ENCODE results near the gene OMP. TPM values are rescaled to one million over a fixed set of nuclear protein-coding genes. Genes with fewer than 3 reads are reported as not detected.
"Not testable (repeated sequence)": the region's sequence is repeated elsewhere in the genome, so short reads cannot be mapped to it uniquely, and the experiment has no call there.

OMP gene
- total and polyA plus RNA-seq, 2 donors (not counting 3 experiments of a cell fraction or from before 2014, with no cell fraction given) = 0.80 TPM; not detected in 1

GRCh38 chr11:77060234-77060633 lies 42.4 kb upstream of the OMP start:
- DNase-seq (ENCODE audit: low read depth, low spot score) (no peak), FAIRE-seq (no peak)
- no peaks in the 10 kb centered on the region for H4K20me1 ChIP-seq (replicated peaks; ENCODE audit: control insufficient read depth, extremely low read depth, insufficient read depth, low read length)
- no peaks in the 10 kb centered on the region for H3K36me3 ChIP-seq (ENCODE audit: control insufficient read depth in 2 of 2, extremely low read depth in 1 of 2, insufficient read depth in 2 of 2, low read length in 2 of 2)
- no peak overlapping the region for H3K4me2 ChIP-seq (ENCODE audit: insufficient read depth, low read length)
- no peak overlapping the region for H3K9ac ChIP-seq (replicated peaks; ENCODE audit: extremely low read depth, insufficient read depth, low read length)
- no peaks in the 10 kb centered on the region for H3K9me3 ChIP-seq (replicated peaks; ENCODE audit: control insufficient read depth, insufficient read depth, low read length)
- no peak overlapping the region for H3K4me3 ChIP-seq (replicated peaks in 1 of 3; ENCODE audit: insufficient read depth in 1 of 3, low read depth in 1 of 3, low read length in 3 of 3)
- POLR2A ChIA-PET = no interaction called here
- dilution Hi-C loops (cut with MboI; ENCODE audit: extremely low pct_ligation_motif_present, low sequenced_read_pairs) (no loop called here), intact Hi-C loops (cut with micrococcal nuclease) (no loop called here)
- H3K27me3 ChIP-seq (ENCODE audit: control insufficient read depth in 2 of 2, insufficient read depth in 2 of 2, low read length in 2 of 2) = peaks cover 4 to 9% of the 10 kb centered on the region in 2 experiments
- CTCF ChIA-PET = interaction anchor here (0.9 to 2.2 kb wide), 3 partner anchors 13 to 31 kb away, joined by 3 to 6 read pairs (median 4); no protein-coding TSS in a partner anchor
- H2AFZ ChIP-seq (ENCODE audit: low read depth, low read length) = no peak overlapping the region
- no peaks in the 10 kb centered on the region for H3K9me1 ChIP-seq (replicated peaks; ENCODE audit: control insufficient read depth, extremely low read depth, insufficient read depth, low read length)
- TF ChIP-seq CTCF (IDR thresholded peaks at IDR 0.05; ENCODE audit: extremely low read depth in 1 of 2, insufficient read depth in 1 of 2, low read depth in 1 of 2, low read length in 2 of 2) (no peak), MYC (IDR thresholded peaks at IDR 0.05; ENCODE audit: low read depth, low read length) (no peak), POLR2A (IDR thresholded peaks at IDR 0.05; ENCODE audit: low read depth, low read length) (no peak), FOS (IDR thresholded peaks at IDR 0.05; ENCODE audit: borderline replicate concordance, insufficient read depth, low read length) (no peak), MAX (IDR thresholded peaks at IDR 0.05; ENCODE audit: insufficient read depth, insufficient read length) (no peak), JUN (IDR thresholded peaks at IDR 0.05; ENCODE audit: borderline replicate concordance, insufficient read depth, insufficient read length, low read depth) (no peak), GATA2 (IDR thresholded peaks at IDR 0.05; ENCODE audit: insufficient read depth, insufficient read length, low read depth, low read length) (no peak), POLR2AphosphoS5 (IDR thresholded peaks at IDR 0.05; ENCODE audit: insufficient read depth, low read depth, low read length) (no peak), EZH2 (IDR thresholded peaks at IDR 0.05; ENCODE audit: borderline replicate concordance, low read depth, low read length, severe bottlenecking) (no peak)
- no peaks in the 10 kb centered on the region for H3K79me2 ChIP-seq (ENCODE audit: control insufficient read depth, insufficient read depth, low read length)
- BruUV-seq (replicated peaks) = no TSS peak
- no peaks in the 10 kb centered on the region for H3K4me1 ChIP-seq (ENCODE audit: control insufficient read depth, extremely low read depth, insufficient read depth, low read length)
- H3K27ac ChIP-seq (ENCODE audit: insufficient read depth, low read depth, low read length) = no peak overlapping the region

GRCh38 chr11:77061258-77061657 lies 41.4 kb upstream of the OMP start:
- H3K9me1 ChIP-seq (replicated peaks; ENCODE audit: control insufficient read depth, extremely low read depth, insufficient read depth, low read length); BruUV-seq (replicated peaks); H3K4me2 ChIP-seq (ENCODE audit: insufficient read depth, low read length); H3K27me3 ChIP-seq (ENCODE audit: control insufficient read depth in 2 of 2, insufficient read depth in 2 of 2, low read length in 2 of 2); H3K27ac ChIP-seq (ENCODE audit: insufficient read depth, low read depth, low read length); H3K4me3 ChIP-seq (replicated peaks in 1 of 3; ENCODE audit: insufficient read depth in 1 of 3, low read depth in 1 of 3, low read length in 3 of 3); H3K9me3 ChIP-seq (replicated peaks; ENCODE audit: control insufficient read depth, insufficient read depth, low read length); H3K9ac ChIP-seq (replicated peaks; ENCODE audit: extremely low read depth, insufficient read depth, low read length); H2AFZ ChIP-seq (ENCODE audit: low read depth, low read length); dilution Hi-C loops (cut with MboI; ENCODE audit: extremely low pct_ligation_motif_present, low sequenced_read_pairs); intact Hi-C loops (cut with micrococcal nuclease); H3K79me2 ChIP-seq (ENCODE audit: control insufficient read depth, insufficient read depth, low read length); H4K20me1 ChIP-seq (replicated peaks; ENCODE audit: control insufficient read depth, extremely low read depth, insufficient read depth, low read length); FAIRE-seq; H3K4me1 ChIP-seq (ENCODE audit: control insufficient read depth, extremely low read depth, insufficient read depth, low read length); POLR2A ChIA-PET; H3K36me3 ChIP-seq (ENCODE audit: control insufficient read depth in 2 of 2, extremely low read depth in 1 of 2, insufficient read depth in 2 of 2, low read length in 2 of 2); DNase-seq (ENCODE audit: low read depth, low spot score): not testable (repeated sequence)
- CTCF ChIA-PET = interaction anchor here (0.8 to 2.2 kb wide), 4 partner anchors 12 to 46 kb away, joined by 3 to 6 read pairs (median 4); no protein-coding TSS in a partner anchor

Data from endothelial cell of umbilical vein (primary cell).